GM18505 (cell line): ENCODE measurements around the gene METTL22.

Experiments
- ATAC-seq: cut with Tn5 transposase; IDR thresholded peaks from one replicate; pipeline ENCODE4 v1.9.1; 2021; ENCODE audit not compliant: unreplicated experiment
- POLR2A ChIP-seq: IDR thresholded peaks from 4 replicates; pipeline ENCODE4 v1.6.1; 2011; ENCODE audit warnings: borderline replicate concordance; ENCODE audit not compliant: insufficient read depth, insufficient read length; ENCODE audit errors: extremely low read depth

The METTL22 gene

GRCh38 chr16:8676160-8676547 lies 54.7 kb downstream of the METTL22 start:
- ATAC-seq, result no peak
- TF ChIP-seq POLR2A, result no peak

DNA sequence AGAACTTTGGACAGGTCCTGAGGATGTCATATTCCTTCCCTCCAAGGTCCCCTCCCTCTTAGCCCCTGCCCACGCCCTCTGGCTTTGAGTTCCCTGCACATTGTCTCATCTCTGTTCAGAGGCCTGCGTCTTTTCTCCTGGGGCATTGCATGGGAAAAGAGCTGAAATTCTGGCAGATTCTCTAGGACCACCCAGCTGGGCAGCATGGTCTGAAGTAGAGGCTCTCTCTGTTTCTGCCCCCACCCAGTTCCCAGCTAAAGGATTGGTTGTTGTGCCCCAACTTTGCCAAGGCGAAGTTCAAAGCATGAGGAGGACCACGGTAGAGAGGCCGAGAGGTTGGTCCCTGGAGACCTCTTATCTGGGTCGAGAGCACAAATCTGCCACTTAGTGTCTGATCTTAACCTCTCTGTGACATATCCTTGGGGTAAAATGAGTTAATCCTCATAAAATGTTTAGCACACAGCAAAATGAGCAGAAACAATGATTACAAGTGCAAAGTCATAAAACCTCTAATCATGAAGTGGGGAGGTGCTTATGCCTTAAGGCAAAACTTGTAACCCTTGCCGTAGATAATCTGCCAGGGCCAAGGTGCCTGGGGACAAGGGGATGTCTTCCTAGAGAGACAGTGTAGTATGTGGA lies 55.4 kb downstream of the METTL22 start:
- TF ChIP-seq POLR2A, result no peak
- ATAC-seq, result no peak

GRCh38 chr16:8677481-8677880 lies 56.0 kb downstream of the METTL22 start:
- TF ChIP-seq POLR2A, result no peak
- no peak for ATAC-seq

DNA sequence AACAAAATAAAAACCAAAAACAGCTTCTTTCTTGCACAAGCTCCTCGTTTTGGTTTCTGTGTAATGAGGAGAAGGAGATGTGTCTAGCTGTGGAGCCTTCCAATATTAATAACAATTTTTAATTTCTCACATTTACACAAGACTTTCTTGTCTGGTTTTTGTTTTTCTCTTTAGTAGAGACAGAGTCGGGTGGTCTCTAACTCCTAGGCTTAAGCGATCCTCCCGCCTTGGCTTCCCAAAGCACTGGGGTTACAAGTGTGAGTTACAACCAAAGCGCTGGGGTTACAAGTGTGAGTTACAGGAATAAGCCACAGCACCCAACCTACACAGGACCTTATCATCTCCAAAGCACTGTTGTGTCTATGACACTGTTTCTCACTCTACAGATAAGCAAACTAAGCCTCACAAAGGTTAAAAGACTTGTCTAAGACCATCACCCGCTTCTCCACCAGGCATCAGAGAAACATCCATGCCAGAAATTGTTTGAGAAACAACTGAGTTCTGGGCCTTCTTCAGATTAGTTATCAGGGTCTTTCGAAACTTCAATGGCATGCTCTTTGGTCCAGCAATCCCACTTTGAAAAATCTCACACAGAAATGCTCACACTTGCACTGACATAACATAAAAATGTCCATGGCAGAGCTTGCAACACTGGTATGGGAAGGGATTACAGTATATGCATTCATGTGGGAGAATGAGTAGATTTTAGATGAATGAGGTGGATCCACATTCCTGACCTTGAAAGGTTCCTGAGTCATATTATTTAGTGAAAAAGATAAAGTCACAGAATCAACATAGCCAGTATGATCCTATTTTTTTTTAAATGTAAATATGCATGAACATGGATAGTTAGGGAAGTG lies 56.8 kb downstream of the METTL22 start:
- ATAC-seq, result no peak
- no peak for TF ChIP-seq POLR2A

- no peak for ATAC-seq
Observed at GRCh38 chr16:8679151-8679550, 57.7 kb downstream of the METTL22 start.

DNA sequence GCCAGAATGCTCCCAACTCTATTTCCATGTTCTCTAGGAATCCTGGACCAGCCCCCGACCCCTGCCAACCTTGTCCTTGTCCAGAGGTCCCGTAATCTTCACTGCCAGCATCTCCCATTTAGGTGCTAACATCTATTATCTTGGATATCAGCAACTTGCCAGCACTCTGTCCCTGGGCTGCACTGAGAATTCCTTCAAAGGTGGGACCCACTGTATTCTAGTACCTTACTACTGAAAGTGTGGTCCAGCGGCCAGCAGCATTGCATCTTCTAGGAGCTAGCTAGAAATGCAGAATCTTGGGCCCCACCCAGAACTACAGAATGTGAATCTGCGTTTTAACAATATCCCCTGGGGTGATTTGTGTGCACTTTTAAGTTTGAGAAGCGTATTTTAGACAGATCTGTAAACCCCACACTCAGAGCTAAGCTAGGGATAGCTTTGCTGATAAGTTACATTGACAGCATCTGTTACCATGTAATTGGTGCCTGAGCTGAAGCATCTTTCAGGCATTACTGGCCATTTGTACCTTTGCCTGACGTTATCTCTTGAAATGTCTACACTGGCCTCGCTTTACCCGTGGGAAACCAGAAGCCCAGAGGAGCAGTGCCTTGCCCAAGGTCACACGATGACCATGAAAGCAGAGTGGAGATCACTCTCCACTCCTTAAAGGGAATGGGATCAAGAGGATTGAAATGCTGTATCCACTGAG lies 61.2 kb downstream of the METTL22 start:
- TF ChIP-seq POLR2A, result no peak
- ATAC-seq, result no peak

More at GRCh38 chr16:8679151-8679550, 57.7 kb downstream of the METTL22 start:
- no peak for TF ChIP-seq POLR2A

DNA sequence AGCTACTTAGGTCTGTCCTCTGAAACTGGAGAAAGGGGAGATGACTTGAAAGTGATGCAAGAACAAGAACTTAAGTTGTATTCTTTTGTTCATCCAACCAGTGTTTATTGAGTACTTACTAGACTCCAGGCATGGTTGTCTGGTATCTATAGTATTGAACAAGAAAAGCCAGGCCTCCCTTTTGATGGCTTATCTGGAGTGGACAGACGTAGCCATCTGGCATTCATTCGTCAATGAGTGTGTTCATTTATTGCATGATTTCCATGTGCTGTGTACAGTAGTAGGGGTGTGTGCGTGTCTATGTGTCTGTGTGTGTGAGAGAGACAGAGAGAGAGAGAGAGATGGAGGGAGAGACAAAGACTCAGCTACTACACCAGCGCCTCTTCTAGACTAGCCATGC lies 62.1 kb downstream of the METTL22 start:
- no peak for ATAC-seq
- no peak for TF ChIP-seq POLR2A

DNA sequence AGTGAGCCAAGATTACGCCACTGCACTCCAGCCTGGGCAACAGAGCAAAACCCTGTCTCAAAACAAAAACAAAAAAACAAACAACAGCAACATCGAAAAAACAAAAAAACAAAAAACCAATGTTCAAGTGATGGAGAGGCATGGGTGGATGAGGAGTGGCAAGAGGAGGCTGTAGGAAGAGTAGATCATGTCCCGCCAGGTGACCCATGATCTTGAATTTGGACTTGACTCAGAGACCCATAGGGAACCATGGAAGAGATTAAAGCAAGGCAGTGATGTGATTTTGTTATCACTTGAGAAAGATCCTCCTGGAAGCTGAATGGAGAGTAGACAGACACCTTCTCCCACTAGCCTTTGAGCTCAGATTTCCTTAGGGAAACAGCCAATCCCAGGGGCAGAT lies 64.1 kb downstream of the METTL22 start:
- no peak for ATAC-seq
- TF ChIP-seq POLR2A, result no peak

GRCh38 chr16:8686031-8686621 lies 64.6 kb downstream of the METTL22 start:
- no peak for ATAC-seq
- no peak for TF ChIP-seq POLR2A

DNA sequence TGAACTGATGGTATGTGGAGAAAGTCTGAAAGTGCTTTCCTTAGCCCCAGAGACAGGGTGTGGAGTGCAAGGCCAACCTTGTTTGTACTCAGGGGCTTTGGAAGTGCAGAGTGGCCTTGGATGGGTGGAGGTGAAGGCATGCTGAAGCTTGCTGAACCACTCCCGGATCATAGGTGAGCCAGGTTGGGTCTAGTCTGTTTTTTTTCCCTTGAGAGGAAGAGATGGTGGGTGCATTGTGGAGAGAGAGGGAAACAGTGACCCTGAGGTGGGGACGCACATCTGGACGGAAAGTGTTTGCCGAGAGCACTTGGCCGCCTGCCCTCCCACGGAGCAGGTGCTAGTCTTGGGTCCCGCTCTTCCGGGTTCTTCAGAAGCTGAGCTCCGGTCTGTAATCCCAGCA lies 65.4 kb downstream of the METTL22 start:
- no peak for TF ChIP-seq POLR2A
- ATAC-seq, result no peak

DNA sequence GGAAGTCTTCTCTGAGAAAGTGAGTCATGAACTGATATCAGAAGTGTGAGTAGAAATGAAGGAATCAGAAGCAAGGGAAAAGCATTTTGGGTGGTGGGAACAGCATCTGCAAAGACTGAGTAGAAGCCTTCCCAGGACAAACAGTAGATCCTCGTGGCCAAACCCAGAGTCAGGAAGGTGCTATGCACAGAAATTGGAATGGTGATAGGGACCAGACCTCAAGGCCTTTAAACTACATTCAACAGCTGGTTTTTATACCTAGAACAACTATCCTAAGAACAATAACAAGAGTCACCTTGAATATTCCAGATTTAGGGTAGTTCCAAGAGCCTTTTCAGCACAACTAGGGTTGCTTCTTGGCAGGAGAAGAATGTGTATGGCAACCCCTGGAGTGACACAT lies 68.2 kb downstream of the METTL22 start:
- TF ChIP-seq POLR2A, result no peak
- no peak for ATAC-seq

GRCh38 chr16:8691728-8692127 lies 70.2 kb downstream of the METTL22 start:
- no peak for TF ChIP-seq POLR2A
- ATAC-seq, result no peak

- no peak for TF ChIP-seq POLR2A
- ATAC-seq, result no peak
Observed at GRCh38 chr16:8694795-8695728, 73.6 kb downstream of the METTL22 start.

DNA sequence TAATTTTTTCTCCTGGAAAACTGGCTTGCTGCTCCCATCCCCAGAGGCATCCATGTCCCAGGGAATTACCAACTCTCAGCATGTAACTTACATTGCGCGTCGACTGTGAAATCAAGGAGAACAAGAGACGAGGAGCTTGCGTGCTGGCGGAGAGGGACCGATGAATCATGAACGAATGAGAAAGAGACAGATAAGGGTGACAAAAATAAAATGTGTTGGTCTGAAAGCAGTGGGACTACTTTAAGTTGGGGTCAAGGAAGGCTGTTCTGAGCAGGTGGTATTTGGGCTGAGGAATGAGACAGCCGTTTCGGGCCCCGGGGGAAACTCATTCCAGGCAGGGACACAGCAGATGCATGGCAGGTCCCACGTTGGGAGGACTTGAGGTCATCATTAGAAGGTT lies 75.4 kb downstream of the METTL22 start:
- no peak for ATAC-seq
- no peak for TF ChIP-seq POLR2A
